HG02973 (cell line): ENCODE data around the gene SPTBN4.
A peak's percentile ranks its signal among the peaks of the same experiment; 100 is the strongest.
"Not testable (repeated sequence)": the region's sequence is repeated elsewhere in the genome, so short reads cannot be mapped to it uniquely, and the experiment has no call there.

Experiments used
- ATAC-seq: cut with Tn5 transposase; IDR thresholded peaks from one replicate; pipeline ENCODE4 v1.9.1; 2021; ENCODE audit warnings: moderate library complexity; ENCODE audit not compliant: unreplicated experiment

The SPTBN4 gene

GRCh38 chr19:40464059-40465024 is 2.5 kb upstream of the SPTBN4 start:
- ATAC-seq: no peak

DNA sequence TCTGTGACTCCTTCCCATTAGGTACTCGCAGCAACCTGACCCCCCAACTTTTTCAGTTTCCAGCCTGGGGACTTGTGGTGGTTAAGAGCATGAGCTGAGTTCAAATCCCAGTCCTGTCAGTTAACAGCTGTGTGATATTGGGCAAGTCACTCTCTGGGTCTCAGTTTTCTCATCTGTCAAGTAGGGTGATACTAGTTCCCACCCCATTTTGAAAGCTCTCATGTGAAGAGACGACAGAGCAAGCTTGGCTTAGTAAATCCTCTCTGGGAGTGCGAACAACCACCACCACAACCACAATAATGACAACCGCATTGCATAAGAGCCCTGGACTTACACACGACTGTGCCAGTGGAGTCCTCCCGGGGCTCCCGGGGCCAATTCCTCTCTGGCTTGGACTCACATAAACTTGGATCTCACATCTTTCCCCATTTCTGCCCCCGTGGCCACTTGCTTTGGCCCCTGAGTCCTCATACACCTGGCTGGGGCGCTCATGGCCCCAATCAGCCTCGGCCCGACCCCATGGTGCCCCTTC is 1.7 kb upstream of the SPTBN4 start:
- ATAC-seq: no peak

GRCh38 chr19:40465557-40466218 is 1.1 kb upstream of the SPTBN4 start, which contains the start of gene BLVRB:
Gene BLVRB, minus strand, starts transcription at chr19:40465745. Its CDS starts 57 bp downstream, at chr19:40465688.
- ATAC-seq: peak; percentile 74

- ATAC-seq: no peak
These were observed 399 bp upstream of the SPTBN4 start for GRCh38 chr19:40466219-40466984.

GRCh38 chr19:40469011-40469410 is 2.2 kb downstream of the SPTBN4 start:
- ATAC-seq: no peak

- no peak for ATAC-seq
These were observed 4.3 kb downstream of the SPTBN4 start for GRCh38 chr19:40471111-40471510.

- ATAC-seq: no peak
These were observed 5.7 kb downstream of the SPTBN4 start for GRCh38 chr19:40472516-40472915.

GRCh38 chr19:40474737-40475136 is 7.9 kb downstream of the SPTBN4 start:
- no peak for ATAC-seq

GRCh38 chr19:40475878-40476644 is 9.3 kb downstream of the SPTBN4 start:
- ATAC-seq: not testable (repeated sequence)

DNA sequence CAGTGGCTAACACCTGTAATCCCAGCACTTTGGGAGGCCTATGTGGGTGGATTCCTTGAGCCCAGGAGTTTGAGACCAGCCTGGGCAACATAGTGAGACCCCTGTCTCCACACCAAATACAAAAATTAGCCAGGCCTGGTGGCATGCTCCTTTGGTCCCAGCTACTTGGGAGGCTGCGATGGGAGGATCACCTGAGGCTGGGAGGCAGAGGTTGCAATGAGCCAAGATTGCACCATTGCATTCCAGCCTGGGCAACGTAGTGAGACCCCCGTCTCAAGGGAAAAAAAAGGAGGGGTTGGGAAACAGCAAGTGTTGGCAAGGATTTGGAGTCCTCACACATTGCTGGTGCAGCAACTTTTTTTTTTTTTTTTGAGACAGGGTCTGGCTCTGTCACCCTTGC is 19.2 kb downstream of the SPTBN4 start:
- ATAC-seq: no peak

DNA sequence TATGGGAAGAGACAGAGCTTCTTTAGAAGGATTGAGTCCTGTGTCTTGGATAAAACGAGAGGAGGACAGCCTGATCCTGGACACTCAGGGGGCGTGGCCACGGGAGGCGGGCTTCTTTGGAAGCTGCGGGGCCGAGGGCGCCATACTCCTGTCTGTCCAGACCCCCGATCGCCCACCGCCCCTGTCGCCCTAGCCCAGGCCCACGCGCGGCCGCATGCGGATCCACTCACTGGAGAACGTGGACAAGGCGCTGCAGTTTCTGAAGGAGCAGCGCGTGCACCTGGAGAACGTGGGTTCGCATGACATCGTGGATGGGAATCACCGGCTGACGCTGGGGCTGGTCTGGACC is 23.1 kb downstream of the SPTBN4 start:
- no peak for ATAC-seq

- ATAC-seq: no peak
These were observed 25.5 kb downstream of the SPTBN4 start for GRCh38 chr19:40492274-40492673.

GRCh38 chr19:40493778-40494177 is 27.0 kb downstream of the SPTBN4 start:
- ATAC-seq: no peak

- ATAC-seq: no peak
These were observed 27.5 kb downstream of the SPTBN4 start for GRCh38 chr19:40494191-40494838.

- no peak for ATAC-seq
These were observed 30.4 kb downstream of the SPTBN4 start for GRCh38 chr19:40497214-40497613.

DNA sequence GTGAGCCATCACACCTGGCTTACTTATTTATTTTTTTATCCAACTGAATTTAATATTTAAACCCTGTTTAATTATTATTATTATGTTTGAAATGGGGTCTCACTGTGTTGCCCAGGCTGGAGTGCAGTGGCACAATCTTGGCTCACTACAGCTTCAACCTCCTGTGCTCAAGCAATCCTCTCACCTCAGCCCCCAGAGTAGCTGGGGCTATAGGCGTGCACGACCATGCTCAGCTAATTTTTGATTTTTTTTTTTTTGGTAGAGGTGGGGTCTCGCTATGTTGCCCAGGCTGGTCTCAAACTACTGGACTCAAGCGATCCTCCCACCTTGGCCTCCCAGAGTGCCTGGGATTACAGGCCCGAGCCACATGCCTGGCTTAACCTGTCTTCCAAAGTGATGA is 32.5 kb downstream of the SPTBN4 start:
- no peak for ATAC-seq

DNA sequence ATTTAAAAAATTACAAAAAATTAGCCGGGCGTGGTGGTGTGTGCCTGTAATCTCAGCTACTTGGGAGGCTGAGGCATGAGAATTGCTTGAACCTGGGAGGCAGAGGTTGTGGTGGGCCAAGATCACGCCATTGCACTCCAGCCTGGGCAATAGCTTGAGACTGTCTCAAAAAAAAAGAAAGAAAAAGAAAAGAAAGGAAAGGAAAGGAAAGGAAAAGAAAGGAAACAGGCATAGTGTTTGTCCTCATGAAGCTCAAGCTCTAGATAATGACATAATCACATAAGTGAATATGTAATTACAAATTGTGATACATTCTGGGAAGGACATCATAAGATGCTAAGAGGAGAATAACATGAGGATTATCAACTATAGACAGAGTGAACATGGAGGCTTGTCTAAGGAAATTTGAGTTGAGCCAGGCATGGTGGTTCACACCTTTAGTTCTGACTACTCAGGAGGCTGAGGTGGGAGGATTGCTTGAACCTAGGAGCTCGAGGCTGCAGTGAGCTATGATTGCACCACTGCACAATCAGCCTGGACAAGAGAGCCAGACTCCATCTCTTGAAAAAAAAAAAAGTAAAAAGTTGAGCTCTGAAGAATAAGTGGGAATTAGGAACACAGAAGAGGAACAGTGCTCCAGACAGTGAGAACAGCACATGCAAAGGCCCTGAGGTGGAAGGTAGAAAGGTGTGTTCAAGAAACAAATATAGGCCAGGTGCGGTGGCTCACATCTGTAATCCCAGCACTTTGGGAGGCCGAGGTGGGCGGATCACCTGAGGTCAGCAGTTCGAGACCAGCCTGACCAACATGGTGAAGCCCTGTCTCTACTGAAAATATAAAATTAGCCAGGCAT is 34.1 kb downstream of the SPTBN4 start:
- not testable (repeated sequence) for ATAC-seq

DNA sequence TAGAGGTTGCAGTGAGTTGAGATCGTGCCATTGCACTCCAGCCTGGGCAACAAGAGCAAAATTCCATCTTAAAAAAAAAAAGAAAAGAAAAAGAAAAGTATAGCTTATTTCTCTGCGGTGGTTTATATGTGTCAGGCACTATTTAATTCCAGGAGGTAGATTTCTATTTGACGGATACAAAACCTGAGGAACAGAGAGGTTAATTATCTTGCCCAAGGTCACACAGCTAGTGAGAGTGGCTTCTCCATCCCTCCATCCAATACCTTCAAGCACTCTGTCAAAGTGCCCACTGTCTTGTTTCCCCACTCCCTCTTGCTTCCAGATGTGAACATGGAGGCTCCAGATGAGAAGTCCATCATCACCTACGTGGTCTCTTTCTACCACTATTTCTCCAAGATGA is 34.8 kb downstream of the SPTBN4 start:
- no peak for ATAC-seq

DNA sequence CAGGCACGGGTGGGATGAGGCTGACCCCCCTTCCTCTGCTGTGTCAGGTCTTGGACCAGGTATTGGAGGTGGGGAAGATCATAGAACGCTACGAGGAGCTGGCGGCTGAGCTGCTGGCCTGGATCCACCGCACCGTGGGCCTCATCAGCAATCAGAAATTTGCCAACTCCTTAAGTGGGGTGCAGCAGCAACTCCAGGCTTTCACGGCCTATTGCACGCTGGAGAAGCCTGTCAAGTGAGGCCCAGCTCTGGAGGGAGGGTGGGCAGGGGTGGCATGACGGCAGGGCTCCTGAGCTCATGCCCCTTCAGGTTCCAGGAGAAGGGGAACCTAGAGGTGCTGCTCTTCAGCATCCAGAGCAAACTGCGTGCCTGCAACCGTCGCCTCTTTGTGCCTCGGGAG is 35.3 kb downstream of the SPTBN4 start:
- ATAC-seq: no peak
